ENCODE results near the gene BAK1. TPM values are rescaled to one million over a fixed set of nuclear protein-coding genes. Genes with fewer than 3 reads are reported as not detected.

The BAK1 gene
- total RNA-seq, 2 donors from 2014 or later = 2.3 to 5.7 TPM

GRCh38 chr6:33623895-33624381 lies 43.9 kb upstream of the BAK1 start:
- peaks cover 26% of the 10 kb centered on the region for H3K4me1 ChIP-seq
- no peaks in the 10 kb centered on the region for H3K27me3 ChIP-seq
- DNase-seq (no peak), ATAC-seq (no peak)
- no peaks in the 10 kb centered on the region for H3K9me3 ChIP-seq
- intact Hi-C loops (cut with DNase I) = no loop called here
- H3K27ac ChIP-seq = no peak overlapping the region
- no peaks in the 10 kb centered on the region for H3K36me3 ChIP-seq (replicated peaks in 1 of 2; ENCODE audit: insufficient read depth in 1 of 2, low read depth in 2 of 2)
- H3K4me3 ChIP-seq = no peak overlapping the region
- 90 to 92% methylated on average over 6 of the region's 6 CpGs for WGBS, 2 donors
- no peak for TF ChIP-seq CTCF (IDR thresholded peaks at IDR 0.05)
- no peak for TF ChIP-seq POLR2A (IDR thresholded peaks at IDR 0.05)

GRCh38 chr6:33622456-33623431 lies 42.7 kb upstream of the BAK1 start:
- Histone ChIP-seq H3K4me3 (no peak overlapping the region), H3K9me3 (no peaks in the 10 kb centered on the region), H3K4me1 (peaks cover 26% of the 10 kb centered on the region), H3K36me3 (replicated peaks in 1 of 2; ENCODE audit: insufficient read depth in 1 of 2, low read depth in 2 of 2) (no peaks in the 10 kb centered on the region), H3K27me3 (no peaks in the 10 kb centered on the region), H3K27ac (peak overlapping the region in 3 of 4 donors; percentile 61 to 84 (median 77))
- 64 to 71% methylated on average over 10 to 11 of the region's 12 CpGs for WGBS, 2 donors
- DNase-seq = no peak
- TF ChIP-seq POLR2A (IDR thresholded peaks at IDR 0.05) (no peak), CTCF (IDR thresholded peaks at IDR 0.05) (no peak)
- intact Hi-C loops (cut with DNase I) = no loop called here
- no peak for ATAC-seq

GRCh38 chr6:33621711-33622388 lies 41.8 kb upstream of the BAK1 start:
- peak in 2 of 3 donors; percentile 41 to 45 for TF ChIP-seq POLR2A (IDR thresholded peaks at IDR 0.05)
- TF ChIP-seq CTCF (IDR thresholded peaks at IDR 0.05) = no peak
- Histone ChIP-seq H3K36me3 (replicated peaks in 1 of 2; ENCODE audit: insufficient read depth in 1 of 2, low read depth in 2 of 2) (no peaks in the 10 kb centered on the region), H3K9me3 (no peaks in the 10 kb centered on the region), H3K27me3 (no peaks in the 10 kb centered on the region), H3K4me3 (peak overlapping the region; percentile 42 to 44), H3K27ac (peak overlapping the region; percentile 56 to 84 (median 69)), H3K4me1 (peaks cover 26% of the 10 kb centered on the region)
- ATAC-seq (peak; percentile 49), DNase-seq (peak; percentile 39 to 59 (median 50))
- 4 to 6% methylated on average over 17 to 34 of the region's 39 CpGs for WGBS, 2 donors
- intact Hi-C loops (cut with DNase I) = no loop called here

GRCh38 chr6:33620856-33621710 lies 41.0 kb upstream of the BAK1 start, which contains the start of gene ITPR3:
TSS of gene ITPR3 (plus strand) at chr6:33621322. CDS start at chr6:33621603, 281 bp downstream.
- H3K27me3 ChIP-seq = no peaks in the 10 kb centered on the region
- ATAC-seq (peak; percentile 82), DNase-seq (peak; percentile 63 to 77 (median 74))
- H3K27ac ChIP-seq = peak within 1 kb of the TSS; percentile 61 to 84 (median 70)
- peak within 1 kb of the TSS; percentile 42 to 44 for H3K4me3 ChIP-seq
- H3K36me3 ChIP-seq (replicated peaks in 1 of 2; ENCODE audit: insufficient read depth in 1 of 2, low read depth in 2 of 2) = no peaks in the 10 kb centered on the region
- no peaks in the 10 kb centered on the region for H3K9me3 ChIP-seq
- H3K4me1 ChIP-seq = peaks cover 26% of the 10 kb centered on the region
- intact Hi-C loops (cut with DNase I) = no loop called here
- WGBS, 2 donors = 0% methylated on average over 1 to 68 of the region's 99 CpGs
- no peak for TF ChIP-seq CTCF (IDR thresholded peaks at IDR 0.05)
- TF ChIP-seq POLR2A (IDR thresholded peaks at IDR 0.05) = peak in 1 of 3 donors; percentile 20
